NB4 (cell line): ENCODE measurements around the gene HS3ST1.

Experiments used
- DNase-seq: peaks from one replicate; pipeline ENCODE4 v3.0.0; 2010; ENCODE audit warnings: low read depth
- H3K4me3 ChIP-seq: one replicate; pipeline ENCODE4 v1.5.1; 2011; ENCODE audit warnings: mild to moderate bottlenecking, low read depth, low read length, moderate library complexity
- MYC ChIP-seq: IDR thresholded peaks from 2 replicates; pipeline ENCODE4 v1.6.1; 2011; ENCODE audit warnings: low read depth, low read length
- POLR2A ChIP-seq: IDR thresholded peaks from 2 replicates; pipeline ENCODE4 v1.6.1; 2011; ENCODE audit warnings: mild to moderate bottlenecking; ENCODE audit not compliant: insufficient read length; ENCODE audit errors: extremely low read depth
- TF ChIP-seq, protein P1 (sequence below): IDR thresholded peaks from one replicate; pipeline ENCODE4 v1.5.1; 2012; ENCODE audit warnings: low read depth, low read length
- TF ChIP-seq, protein P2 (sequence below): IDR thresholded peaks from 2 replicates; pipeline ENCODE4 v1.6.1; 2011; ENCODE audit warnings: low read depth, low read length

The HS3ST1 gene

GRCh38 chr4:11471046-11471441, 42.4 kb upstream of the HS3ST1 start:
- DNase-seq = no peak
- H3K4me3 ChIP-seq = no peak overlapping the region
- TF ChIP-seq, protein P1, sequence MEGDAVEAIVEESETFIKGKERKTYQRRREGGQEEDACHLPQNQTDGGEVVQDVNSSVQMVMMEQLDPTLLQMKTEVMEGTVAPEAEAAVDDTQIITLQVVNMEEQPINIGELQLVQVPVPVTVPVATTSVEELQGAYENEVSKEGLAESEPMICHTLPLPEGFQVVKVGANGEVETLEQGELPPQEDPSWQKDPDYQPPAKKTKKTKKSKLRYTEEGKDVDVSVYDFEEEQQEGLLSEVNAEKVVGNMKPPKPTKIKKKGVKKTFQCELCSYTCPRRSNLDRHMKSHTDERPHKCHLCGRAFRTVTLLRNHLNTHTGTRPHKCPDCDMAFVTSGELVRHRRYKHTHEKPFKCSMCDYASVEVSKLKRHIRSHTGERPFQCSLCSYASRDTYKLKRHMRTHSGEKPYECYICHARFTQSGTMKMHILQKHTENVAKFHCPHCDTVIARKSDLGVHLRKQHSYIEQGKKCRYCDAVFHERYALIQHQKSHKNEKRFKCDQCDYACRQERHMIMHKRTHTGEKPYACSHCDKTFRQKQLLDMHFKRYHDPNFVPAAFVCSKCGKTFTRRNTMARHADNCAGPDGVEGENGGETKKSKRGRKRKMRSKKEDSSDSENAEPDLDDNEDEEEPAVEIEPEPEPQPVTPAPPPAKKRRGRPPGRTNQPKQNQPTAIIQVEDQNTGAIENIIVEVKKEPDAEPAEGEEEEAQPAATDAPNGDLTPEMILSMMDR = no peak
- TF ChIP-seq POLR2A (no peak), MYC (no peak)
- TF ChIP-seq, protein P2, sequence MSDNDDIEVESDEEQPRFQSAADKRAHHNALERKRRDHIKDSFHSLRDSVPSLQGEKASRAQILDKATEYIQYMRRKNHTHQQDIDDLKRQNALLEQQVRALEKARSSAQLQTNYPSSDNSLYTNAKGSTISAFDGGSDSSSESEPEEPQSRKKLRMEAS = no peak

DNA sequence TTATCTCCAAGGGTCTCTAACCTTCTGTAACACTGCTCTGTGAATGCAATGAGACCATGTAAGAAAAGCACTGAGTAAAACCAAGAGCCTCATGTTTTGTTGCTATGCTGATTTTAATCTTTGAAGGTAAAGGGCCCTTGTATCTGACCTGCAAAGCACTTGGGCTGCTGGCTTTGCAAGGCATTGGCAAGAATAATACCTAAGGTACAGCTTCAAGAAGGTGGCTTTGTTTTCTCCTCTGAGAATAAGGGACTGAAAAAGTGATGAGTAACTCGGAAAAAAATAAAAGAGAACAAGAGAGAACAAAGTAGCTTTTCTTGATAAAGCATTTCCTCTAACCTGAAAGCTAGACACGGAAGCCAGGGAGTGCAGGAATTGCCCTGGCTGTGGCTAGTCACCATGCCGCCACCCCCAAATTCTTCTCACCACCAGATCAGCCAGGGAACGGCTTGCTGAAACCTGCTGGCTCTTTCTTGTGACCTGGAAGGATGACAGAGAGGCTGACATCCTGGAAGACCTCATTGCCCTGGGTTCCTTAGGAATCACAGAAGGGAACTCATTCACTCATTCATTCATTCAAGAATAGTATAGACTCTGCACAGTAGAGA, 41.8 kb upstream of the HS3ST1 start:
- H3K4me3 ChIP-seq = no peak overlapping the region

DNA sequence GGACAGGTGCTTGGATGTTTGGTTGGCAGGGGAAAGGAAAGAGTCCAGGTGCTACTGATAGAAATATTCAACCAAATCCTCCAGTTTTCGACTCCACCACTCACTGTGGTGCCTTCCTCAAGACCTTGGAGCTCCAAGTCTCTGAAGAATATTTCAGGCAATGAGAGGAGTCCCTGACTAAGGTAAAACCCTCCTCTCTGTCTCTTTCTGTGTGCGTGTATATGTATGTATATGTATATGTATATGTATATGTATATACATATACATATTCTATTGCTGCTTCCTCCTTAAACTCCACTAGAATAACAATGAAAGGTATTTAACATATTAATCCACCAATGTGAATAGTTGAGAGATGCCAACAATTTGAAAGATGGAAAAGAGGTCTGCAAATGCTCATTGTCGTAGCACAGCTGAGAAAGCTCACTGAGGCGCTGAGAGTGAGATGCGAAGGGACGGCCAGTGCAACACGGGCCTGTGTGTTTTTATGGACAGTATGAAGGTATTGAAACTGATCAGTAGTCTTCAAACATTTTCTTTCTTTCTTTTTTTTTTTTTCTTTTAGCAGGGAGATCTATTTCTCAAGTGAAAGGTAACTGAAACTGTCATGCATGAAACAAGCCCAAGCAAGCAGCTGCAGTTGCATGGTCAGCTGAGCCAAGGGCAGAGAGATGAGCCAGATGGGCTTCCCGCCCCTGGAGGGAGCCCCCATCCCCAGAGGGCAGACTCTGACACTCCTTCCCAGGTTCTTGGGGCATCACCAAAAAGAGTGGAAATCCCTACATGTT, 41.1 kb upstream of the HS3ST1 start:
- DNase-seq = no peak
- TF ChIP-seq, protein P2 = no peak
- TF ChIP-seq MYC (no peak), POLR2A (no peak)
- TF ChIP-seq, protein P1 = no peak
- H3K4me3 ChIP-seq = no peak overlapping the region

More for the DNA sequence above, 41.8 kb upstream of the HS3ST1 start:
- DNase-seq = no peak
- TF ChIP-seq POLR2A (no peak), MYC (no peak)
- TF ChIP-seq, protein P1 = no peak
- TF ChIP-seq, protein P2 = no peak

- no peak for DNase-seq
- TF ChIP-seq, protein P2 = no peak
- no peak for TF ChIP-seq POLR2A
These were observed 40.2 kb upstream of the HS3ST1 start for GRCh38 chr4:11468901-11469300.

GRCh38 chr4:11467931-11468330, 39.2 kb upstream of the HS3ST1 start:
- H3K4me3 ChIP-seq = no peak overlapping the region
- no peak for DNase-seq
- TF ChIP-seq, protein P2 = no peak
- TF ChIP-seq MYC (no peak), POLR2A (no peak)
- TF ChIP-seq, protein P1 = no peak

More at GRCh38 chr4:11468901-11469300, 40.2 kb upstream of the HS3ST1 start:
- H3K4me3 ChIP-seq = no peak overlapping the region

DNA sequence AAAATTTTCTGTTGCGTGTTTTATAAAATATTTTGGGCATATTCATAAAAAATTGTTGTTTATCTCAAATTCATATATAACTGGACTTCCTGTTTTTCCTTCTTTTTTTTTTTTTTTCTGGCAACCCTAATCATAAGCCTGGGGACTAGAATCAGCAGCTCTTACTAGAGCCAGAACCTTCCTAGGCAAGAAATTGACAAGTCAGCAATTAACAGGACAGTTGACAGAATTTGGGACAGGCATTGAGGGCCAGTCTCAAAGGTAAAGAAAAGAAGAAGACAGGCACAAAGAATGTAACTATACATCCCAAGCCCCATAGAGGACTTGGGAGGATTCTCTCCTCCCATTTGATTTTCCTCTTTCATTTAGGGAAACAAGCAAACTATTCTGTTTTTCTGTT, 35.0 kb upstream of the HS3ST1 start:
- no peak overlapping the region for H3K4me3 ChIP-seq
- TF ChIP-seq POLR2A = no peak
- TF ChIP-seq MYC = no peak
- TF ChIP-seq, protein P2 = no peak
- TF ChIP-seq, protein P1 = no peak
- DNase-seq = no peak
